Dedifferentiated amniotic fluid mesenchymal stem cell (primary cell): Measurements from ENCODE around the gene STRA6.
"Not testable (repeated sequence)": the region's sequence is repeated elsewhere in the genome, so short reads cannot be mapped to it uniquely, and the experiment has no call there.

ENCODE experiments used
- DNase-seq: peaks from one replicate; pipeline ENCODE4 v3.0.0-alpha.2; 2016; ENCODE audit errors: extremely low spot score

The STRA6 gene

GRCh38 chr15:74165461-74165860 lies 37.1 kb downstream of the STRA6 start:
- no peak for DNase-seq

DNA sequence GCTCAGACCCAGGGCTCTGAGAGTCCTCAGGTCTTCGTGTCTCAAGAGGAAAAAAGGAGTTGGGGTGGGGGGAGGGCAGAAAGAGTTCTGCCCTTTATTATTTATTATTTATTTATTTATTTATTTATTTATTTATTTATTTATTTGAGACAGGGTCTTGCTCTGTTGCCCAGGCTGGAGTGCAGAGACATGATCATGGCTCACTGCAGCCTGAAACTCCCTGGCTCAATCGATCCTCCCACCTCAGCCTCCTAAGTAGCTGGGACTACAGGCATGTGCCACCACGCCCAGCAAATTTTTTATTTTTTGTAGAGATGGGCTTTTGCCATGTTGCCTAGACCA lies 40.4 kb downstream of the STRA6 start:
- not testable (repeated sequence) for DNase-seq

DNA sequence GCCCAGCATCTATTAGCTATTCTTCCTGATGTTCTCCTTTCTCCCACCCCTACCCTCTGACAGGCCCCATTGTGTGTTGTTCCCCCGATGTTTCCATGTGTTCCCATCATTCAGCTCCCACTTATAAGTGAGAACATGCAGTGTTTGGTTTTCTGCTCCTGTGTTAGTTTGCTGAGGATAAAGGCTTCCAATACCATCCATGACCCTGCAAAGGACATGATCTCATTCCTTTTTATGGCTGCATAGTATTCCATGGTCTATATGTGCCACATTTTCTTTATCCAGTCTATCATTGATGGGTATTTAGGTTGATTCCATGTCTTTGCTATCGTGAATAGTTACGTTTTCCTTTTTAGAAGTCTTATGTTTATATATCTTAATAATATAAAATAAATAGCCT lies 42.2 kb downstream of the STRA6 start:
- DNase-seq = not testable (repeated sequence)

DNA sequence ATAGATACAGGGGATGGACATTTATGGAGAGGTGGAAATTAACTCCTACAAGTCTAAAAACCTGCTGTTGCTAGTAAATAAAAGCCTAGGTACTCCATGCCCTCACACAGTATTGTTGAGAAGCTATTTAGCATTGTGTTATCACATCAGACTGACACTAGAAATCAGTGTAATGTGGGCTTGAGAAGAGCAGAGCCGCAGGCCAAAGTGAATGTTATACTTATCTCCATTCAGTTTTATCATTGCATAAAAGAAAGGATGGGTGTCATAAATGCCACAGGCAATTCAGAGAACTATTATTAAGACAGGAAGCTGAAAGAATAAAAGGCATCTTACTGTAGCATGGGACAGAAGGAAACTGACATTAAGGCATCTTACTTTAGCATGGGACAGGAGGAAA lies 42.8 kb downstream of the STRA6 start:
- no peak for DNase-seq

DNA sequence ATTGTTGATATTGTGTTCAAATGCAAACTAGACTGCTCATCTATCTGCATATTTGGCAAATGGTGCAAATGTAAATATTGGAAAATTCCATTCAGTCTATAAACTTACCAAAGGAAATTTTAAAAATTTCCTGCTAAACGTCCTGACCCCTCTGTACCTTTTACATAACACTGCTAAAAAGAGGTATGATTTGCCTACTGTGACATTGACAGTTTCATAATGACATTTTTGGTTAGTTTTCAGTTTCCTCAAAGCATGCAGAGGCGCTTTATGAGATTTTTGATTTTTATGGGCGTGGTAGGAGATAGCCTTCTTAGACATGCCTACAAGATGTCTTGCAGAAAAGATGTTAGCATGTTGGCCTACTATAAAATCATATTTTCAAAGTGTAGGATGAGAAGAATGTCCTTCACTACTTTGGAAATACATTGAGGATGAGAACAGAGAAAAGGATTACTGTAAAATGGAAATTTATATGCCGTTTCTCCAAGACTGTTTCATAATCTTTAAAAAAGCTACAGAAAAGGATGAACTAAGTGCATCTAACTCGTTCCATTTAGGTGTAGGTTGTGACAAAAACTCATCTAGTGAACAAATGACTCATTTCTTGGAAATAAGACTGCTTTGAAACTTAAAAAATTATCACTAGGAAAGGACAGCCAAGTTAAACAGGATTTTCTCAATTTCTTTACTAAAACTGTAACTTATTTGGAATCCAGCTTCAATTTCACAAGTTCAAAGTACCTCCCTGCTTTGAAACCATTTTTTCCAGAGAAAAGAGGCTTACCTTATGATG lies 43.5 kb downstream of the STRA6 start:
- no peak for DNase-seq

DNA sequence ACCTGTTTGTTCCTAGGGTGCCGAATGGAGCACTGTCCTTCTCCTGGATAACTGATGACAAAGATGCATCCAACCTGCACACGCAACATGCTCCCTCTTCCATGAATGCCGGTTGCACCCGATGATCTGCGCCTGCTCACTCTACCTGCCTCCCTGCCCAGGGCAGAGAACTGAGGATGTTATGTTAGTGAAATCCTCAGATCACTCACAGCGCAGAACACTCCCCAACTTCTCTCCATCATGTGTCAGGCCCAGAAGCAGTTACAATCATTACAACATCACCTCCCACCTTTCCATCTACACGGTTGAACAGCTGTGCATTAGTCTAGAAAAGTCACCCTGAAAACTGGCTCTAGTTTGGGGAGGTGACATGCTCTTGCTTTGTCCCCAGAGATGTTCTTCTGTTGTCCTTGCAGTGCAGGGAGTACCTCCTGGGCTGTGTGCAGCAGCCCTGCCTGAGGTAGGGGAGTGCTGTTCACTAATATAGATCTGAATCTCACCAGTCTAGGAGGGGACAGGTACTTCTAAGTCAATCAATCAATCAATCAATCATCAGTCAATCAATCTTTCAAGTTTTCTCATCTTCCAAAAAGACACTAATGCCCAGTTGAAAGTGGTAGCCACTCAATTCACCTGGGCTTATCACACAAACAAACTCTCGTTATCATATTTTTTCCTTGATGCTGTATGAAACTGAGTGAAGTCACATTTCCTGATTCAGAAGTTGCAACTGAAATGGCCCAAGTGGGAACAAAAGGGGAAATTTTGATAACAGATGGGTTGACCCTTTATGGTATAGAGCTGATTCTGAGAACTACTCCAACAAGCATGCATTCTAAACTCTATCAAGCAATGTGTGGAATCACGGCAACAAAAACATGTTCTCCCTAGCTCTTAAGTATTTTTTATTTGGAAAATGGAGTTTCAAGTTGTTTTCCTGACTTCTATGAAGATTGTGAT lies 44.4 kb downstream of the STRA6 start:
- DNase-seq = no peak

- DNase-seq = peak; percentile 19
Measured at GRCh38 chr15:74156678-74157411, 45.7 kb downstream of the STRA6 start.

GRCh38 chr15:74155766-74156417 lies 46.7 kb downstream of the STRA6 start:
- DNase-seq = no peak

DNA sequence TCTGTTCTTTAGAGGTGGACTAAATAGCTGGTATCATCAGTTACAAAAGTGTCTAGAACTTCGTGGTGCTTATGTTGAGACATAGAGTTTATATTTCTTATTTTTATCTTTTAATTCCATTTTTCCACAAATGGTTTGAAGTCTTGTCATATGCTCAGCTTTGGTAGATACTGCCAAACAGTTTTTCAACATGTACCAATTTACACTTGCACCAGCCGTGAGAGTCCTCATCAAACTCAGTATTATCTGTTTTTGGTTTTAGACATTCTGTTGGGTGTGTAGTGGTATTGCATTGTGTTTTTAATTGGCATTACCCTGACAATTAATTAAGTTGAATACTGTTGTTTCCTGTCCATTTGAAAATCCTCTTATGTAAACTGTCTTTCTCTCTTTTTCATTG lies 55.5 kb downstream of the STRA6 start:
- no peak for DNase-seq

DNA sequence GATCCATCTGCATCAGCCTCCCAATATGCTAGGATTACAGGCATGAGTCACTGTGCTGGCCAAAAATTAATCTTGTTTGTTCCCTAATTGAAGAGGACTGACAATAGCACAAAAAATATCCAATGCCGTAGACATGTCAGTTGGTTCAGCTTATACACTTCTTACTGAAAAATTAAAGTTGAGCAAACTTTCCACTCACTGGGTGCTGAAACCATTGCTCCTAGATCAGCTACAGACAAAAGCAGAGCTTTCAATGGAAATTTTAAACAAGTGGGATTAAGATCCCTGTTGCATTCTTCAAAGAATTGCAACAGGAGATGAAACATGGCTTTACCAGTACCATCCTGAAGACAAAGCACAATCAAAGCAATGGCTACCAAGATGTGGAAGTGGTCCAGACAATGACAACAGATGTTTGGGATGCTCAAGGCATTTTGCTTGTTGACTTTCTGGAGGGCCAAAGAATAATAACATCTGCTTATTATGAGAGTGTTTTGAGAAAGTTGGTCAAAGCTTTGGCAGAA lies 56.2 kb downstream of the STRA6 start:
- DNase-seq = no peak

DNA sequence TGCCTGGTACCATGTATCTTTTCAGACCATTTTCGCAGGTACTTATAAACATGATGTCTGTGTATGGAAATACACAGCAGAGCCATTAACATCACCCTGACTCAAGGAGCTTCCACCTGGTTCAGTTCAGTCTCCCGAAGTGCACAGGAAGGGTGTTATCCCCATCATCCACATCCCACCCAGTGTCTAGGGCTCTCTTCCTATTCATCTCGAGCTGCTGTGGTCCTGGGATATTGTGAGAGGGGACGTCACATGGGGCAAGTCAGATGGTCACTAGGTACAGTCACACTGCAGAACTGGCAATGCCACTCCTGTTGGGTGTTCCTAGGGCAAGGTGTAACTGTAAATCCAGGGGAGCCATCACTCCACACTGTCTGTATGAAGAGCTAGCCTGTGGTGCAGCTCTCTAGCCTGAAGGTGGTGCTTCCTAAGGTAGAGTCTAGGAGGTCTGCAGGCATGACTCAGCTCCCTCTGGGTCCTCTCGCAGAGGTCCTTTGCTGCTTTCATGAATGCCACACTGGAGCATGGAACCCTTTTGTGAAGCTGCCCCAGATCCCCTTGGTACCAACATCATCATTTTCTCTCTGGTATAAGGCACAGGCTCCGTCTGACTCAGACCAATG lies 58.3 kb downstream of the STRA6 start:
- DNase-seq = no peak

- no peak for DNase-seq
Measured at GRCh38 chr15:74141591-74141990, 61.0 kb downstream of the STRA6 start.

GRCh38 chr15:74138642-74139041 lies 63.9 kb downstream of the STRA6 start:
- no peak for DNase-seq

- no peak for DNase-seq
Measured at GRCh38 chr15:74137537-74137894, 65.1 kb downstream of the STRA6 start.

DNA sequence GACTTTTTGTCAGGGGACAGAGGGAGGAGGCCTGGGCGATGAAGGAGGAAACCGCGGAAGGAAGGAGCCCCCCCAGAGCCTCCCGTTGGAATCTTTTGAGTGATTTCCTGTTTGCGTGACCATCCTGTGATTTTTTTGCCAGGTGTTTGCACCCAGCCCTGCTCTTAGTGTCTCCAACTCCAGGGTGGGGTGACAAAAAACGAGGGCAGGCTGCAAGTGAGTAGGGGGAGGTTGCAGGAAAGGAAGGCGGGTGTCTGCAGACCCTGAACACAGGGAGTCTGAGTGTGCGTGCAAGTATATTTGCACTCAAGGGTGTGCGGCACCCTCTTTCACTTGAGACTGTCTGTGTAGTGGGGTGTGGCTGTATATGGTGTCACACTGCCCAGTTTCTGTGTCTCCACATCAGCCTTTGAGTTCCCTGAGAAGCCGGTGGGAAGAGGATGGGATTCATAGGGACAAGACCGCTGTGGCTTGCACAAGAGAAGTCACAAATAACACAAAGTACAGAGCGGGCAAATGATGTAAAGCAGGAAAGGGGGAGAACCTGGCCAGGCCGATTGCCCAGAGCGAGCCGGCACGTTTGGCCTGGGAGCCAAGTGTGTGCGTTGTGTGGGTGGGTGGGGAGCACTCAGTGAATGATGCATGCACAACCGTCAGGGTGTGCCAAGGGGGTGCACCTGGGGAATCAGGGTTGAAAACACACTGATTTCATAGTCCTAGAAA lies 65.6 kb downstream of the STRA6 start:
- DNase-seq = no peak

- no peak for DNase-seq
Measured at GRCh38 chr15:74136540-74136813, 66.1 kb downstream of the STRA6 start.

DNA sequence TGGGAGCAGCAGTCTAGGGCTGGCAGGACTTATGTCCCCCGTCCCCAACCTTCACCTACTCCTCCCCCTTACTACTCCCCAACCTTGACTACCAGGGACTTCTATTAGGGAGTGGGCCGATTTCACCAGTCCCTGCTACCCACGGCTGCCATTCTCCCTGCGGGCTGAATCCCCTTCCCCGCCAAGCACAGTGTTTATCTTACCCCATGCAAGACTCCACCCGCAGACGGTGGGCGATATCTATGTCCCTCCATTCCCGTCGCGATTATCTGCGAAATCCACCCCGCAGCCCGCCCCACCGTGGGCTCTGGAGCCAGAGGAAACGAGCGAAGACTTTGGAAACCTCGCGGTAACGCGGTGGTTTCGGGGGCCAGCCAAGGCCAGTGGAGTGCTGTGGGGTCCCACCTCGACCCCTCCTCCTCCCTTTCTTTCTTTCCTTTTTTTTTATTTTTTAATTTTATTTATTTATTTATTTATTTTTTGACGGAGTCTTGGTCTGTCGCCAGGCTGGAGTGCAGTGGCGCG lies 67.5 kb downstream of the STRA6 start:
- DNase-seq = no peak

- no peak for DNase-seq
Measured at GRCh38 chr15:74134387-74135027, 68.1 kb downstream of the STRA6 start.

DNA sequence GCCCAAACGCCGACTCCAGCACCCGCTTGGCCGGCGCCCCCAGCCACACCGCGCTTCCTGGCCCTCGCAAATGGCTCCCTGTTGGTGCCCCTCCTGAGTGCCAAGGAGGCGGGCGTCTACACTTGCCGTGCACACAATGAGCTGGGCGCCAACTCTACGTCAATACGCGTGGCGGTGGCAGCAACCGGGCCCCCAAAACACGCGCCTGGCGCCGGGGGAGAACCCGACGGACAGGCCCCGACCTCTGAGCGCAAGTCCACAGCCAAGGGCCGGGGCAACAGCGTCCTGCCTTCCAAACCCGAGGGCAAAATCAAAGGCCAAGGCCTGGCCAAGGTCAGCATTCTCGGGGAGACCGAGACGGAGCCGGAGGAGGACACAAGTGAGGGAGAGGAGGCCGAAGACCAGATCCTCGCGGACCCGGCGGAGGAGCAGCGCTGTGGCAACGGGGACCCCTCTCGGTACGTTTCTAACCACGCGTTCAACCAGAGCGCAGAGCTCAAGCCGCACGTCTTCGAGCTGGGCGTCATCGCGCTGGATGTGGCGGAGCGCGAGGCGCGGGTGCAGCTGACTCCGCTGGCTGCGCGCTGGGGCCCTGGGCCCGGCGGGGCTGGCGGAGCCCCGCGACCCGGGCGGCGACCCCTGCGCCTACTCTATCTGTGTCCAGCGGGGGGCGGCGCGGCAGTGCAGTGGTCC lies 68.7 kb downstream of the STRA6 start:
- DNase-seq = no peak
